GM23338 (cell line): Measurements from ENCODE around the gene DAB1. TPM values are rescaled to one million over a fixed set of nuclear protein-coding genes. Genes with fewer than 3 reads are reported as not detected.

Experiments used
- ATAC-seq: fragments of 200-7000 bp; cut with Tn5 transposase; 3 replicates; pipeline ENCODE4 v1.9.1; 2020
- DNase-seq: peaks from one replicate; pipeline ENCODE4 v3.0.0-alpha.2; 2015; ENCODE audit warnings: low spot score
- H2AFZ ChIP-seq: fragments of 200-600 bp; sonication (generic); 2 replicates; pipeline ENCODE4 v1.8.0; 2016; ENCODE audit warnings: antibody characterized with exemption, mild to moderate bottlenecking, moderate library complexity
- H3F3A ChIP-seq: fragments of 200-600 bp; sonication (generic); replicated peaks from 2 replicates; pipeline ENCODE4 v1.8.0; 2017; ENCODE audit warnings: antibody characterized with exemption, mixed run types, low read depth
- H3K27ac ChIP-seq: fragments of 200-600 bp; sonication (generic); 2 replicates; pipeline ENCODE4 v1.6.1; 2016; ENCODE audit warnings: low read depth
- H3K27me3 ChIP-seq: fragments of 200-600 bp; sonication (generic); 2 replicates; pipeline ENCODE4 v1.8.0; 2016; ENCODE audit warnings: mild to moderate bottlenecking, mixed run types, moderate library complexity; ENCODE audit not compliant: insufficient read depth
- H3K36me3 ChIP-seq: fragments of 200-600 bp; sonication (generic); 2 replicates; pipeline ENCODE4 v1.8.0; 2016; ENCODE audit warnings: mild to moderate bottlenecking; ENCODE audit not compliant: insufficient read depth
- H3K4me1 ChIP-seq: fragments of 200-600 bp; sonication (generic); 2 replicates; pipeline ENCODE4 v1.8.0; 2016; ENCODE audit warnings: mild to moderate bottlenecking, moderate library complexity; ENCODE audit not compliant: insufficient read depth
- H3K4me2 ChIP-seq: fragments of 200-600 bp; sonication (generic); 2 replicates; pipeline ENCODE4 v1.7.1; 2017; ENCODE audit warnings: mixed run types
- H3K4me3 ChIP-seq: fragments of 200-600 bp; sonication (generic); 2 replicates; pipeline ENCODE4 v1.6.1; 2016; ENCODE audit warnings: mixed run types
- H3K79me2 ChIP-seq: fragments of 200-600 bp; sonication (generic); replicated peaks from 2 replicates; pipeline ENCODE4 v1.8.0; 2017; ENCODE audit warnings: mild to moderate bottlenecking; ENCODE audit not compliant: insufficient read depth
- H3K9me2 ChIP-seq: fragments of 200-600 bp; sonication (generic); 2 replicates; pipeline ENCODE4 v1.8.0; 2017; ENCODE audit not compliant: insufficient read depth
- H4K20me1 ChIP-seq: fragments of 200-600 bp; sonication (generic); replicated peaks from 2 replicates; pipeline ENCODE4 v1.8.0; 2017; ENCODE audit warnings: mild to moderate bottlenecking; ENCODE audit not compliant: insufficient read depth
- H3K27ac Mint-ChIP-seq: 2 replicates; pipeline ENCODE4 v1.8.0; 2020; ENCODE audit warnings: inconsistent platforms, mild to moderate bottlenecking, moderate library complexity, mixed read lengths
- H3K27me3 Mint-ChIP-seq: 3 replicates; pipeline ENCODE4 v1.8.0; 2022; ENCODE audit warnings: low read depth, mild to moderate bottlenecking, moderate library complexity, mixed read lengths, inconsistent platforms; ENCODE audit not compliant: insufficient read depth, poor library complexity
- H3K36me3 Mint-ChIP-seq: 3 replicates; pipeline ENCODE4 v1.8.0; 2021; ENCODE audit warnings: low read depth, mild to moderate bottlenecking, inconsistent platforms, moderate library complexity, mixed read lengths
- H3K4me1 Mint-ChIP-seq: 3 replicates; pipeline ENCODE4 v1.8.0; 2020; ENCODE audit warnings: mild to moderate bottlenecking, inconsistent platforms, mixed read lengths
- H3K4me3 Mint-ChIP-seq: 3 replicates; pipeline ENCODE4 v1.8.0; 2021; ENCODE audit warnings: moderate library complexity, mild to moderate bottlenecking, inconsistent platforms, mixed read lengths
- H3K9me3 Mint-ChIP-seq: 3 replicates; pipeline ENCODE4 v1.8.0; 2020; ENCODE audit warnings: moderate library complexity, mild to moderate bottlenecking, inconsistent platforms, mixed read lengths
- CREB1 ChIP-seq: fragments of 250-450 bp; sonication (Bioruptor Pico); IDR thresholded peaks from 2 replicates; pipeline ENCODE4 v1.5.0; 2020; ENCODE audit warnings: low read depth, mild to moderate bottlenecking, moderate library complexity
- CTCF ChIP-seq, 2 experiments: fragments of 200-600 bp in 1 of 2; sonication (generic) in 1 of 2; conservative IDR thresholded peaks; 2 replicates each; pipeline versions ENCODE4 v1.5.1 to v1.6.1; 2016 to 2017; ENCODE audit warnings: antibody characterized with exemption in 2 of 2, low read depth in 2 of 2, mild to moderate bottlenecking in 2 of 2, moderate library complexity in 1 of 2
- ETS1 ChIP-seq: IDR thresholded peaks from 2 replicates; pipeline ENCODE4 v1.6.1; 2016; ENCODE audit warnings: antibody characterized with exemption
- JUNB ChIP-seq: IDR thresholded peaks from one replicate; pipeline ENCODE4 v1.6.1; 2016; ENCODE audit warnings: antibody characterized with exemption; ENCODE audit not compliant: unreplicated experiment
- NANOG ChIP-seq: IDR thresholded peaks from 2 replicates; pipeline ENCODE4 v1.6.1; 2016; ENCODE audit warnings: antibody characterized with exemption, borderline replicate concordance
- POLR2AphosphoS5 ChIP-seq: IDR thresholded peaks from 2 replicates; pipeline ENCODE4 v1.6.1; 2016; ENCODE audit warnings: antibody characterized with exemption, low read depth
- REST ChIP-seq: IDR thresholded peaks from one replicate; pipeline ENCODE4 v1.6.1; 2018; ENCODE audit warnings: antibody characterized with exemption; ENCODE audit not compliant: unreplicated experiment
- STAT1 ChIP-seq: IDR thresholded peaks from one replicate; pipeline ENCODE4 v1.6.1; 2016; ENCODE audit warnings: antibody characterized with exemption; ENCODE audit not compliant: unreplicated experiment
- ZNF114 ChIP-seq: fragments of 250-450 bp; sonication (Bioruptor Pico); IDR thresholded peaks from 2 replicates; pipeline ENCODE4 v1.5.0; 2020; ENCODE audit warnings: mild to moderate bottlenecking, moderate library complexity
- ZNF331 ChIP-seq: fragments of 250-450 bp; sonication (Bioruptor Pico); IDR thresholded peaks from 2 replicates; pipeline ENCODE4 v1.5.0; 2020; ENCODE audit warnings: low read depth, mild to moderate bottlenecking, moderate library complexity
- ZNF462 ChIP-seq: fragments of 250-450 bp; sonication (Bioruptor Pico); IDR thresholded peaks from 2 replicates; pipeline ENCODE4 v1.5.0; 2020; ENCODE audit warnings: mild to moderate bottlenecking, moderate library complexity
- polyA plus RNA-seq: library from polyadenylated mRNA; unstranded; fragments of >200 nt; fragmentation: Nextera tagmentation; extraction: Ambion mirVana; gene quantifications from 2 replicates; pipeline ENCODE4 v1.2.1, GENCODE V29; 2016
- total RNA-seq: library from RNA; depleted of rRNA; stranded (reverse); fragments of >200 nt; shearing (Covaris generic); gene quantifications from 2 replicates; pipeline ENCODE4 v1.2.3, GENCODE V29; 2014

DAB1 gene
- total and polyA plus RNA-seq, 2 experiments from 2014 or later, result 12.8 to 14.5 TPM

- no peaks in the 10 kb centered on the region for H3K27me3 ChIP-seq
- H4K20me1 ChIP-seq, result no peaks in the 10 kb centered on the region
- H3K4me1 ChIP-seq, result peaks cover 8% of the 10 kb centered on the region; the same call in 1 of the 2 replicates
- H3F3A ChIP-seq, result no peaks in the 10 kb centered on the region
- H2AFZ ChIP-seq, result no peak overlapping the region
- ATAC-seq (no peak), DNase-seq (no peak)
- no peaks in the 10 kb centered on the region for H3K9me2 ChIP-seq
- Mint-ChIP-seq H3K36me3 (no peaks in the 10 kb centered on the region), H3K27ac (no peak overlapping the region), H3K27me3 (peaks cover 6% of the 10 kb centered on the region), H3K4me3 (no peak overlapping the region), H3K4me1 (peaks cover 22% of the 10 kb centered on the region), H3K9me3 (no peaks in the 10 kb centered on the region; the same call in 2 of the 3 replicates)
- H3K4me2 ChIP-seq, result no peak overlapping the region
- no peak for TF ChIP-seq ZNF331 (CRISPR knock-in tag)
- TF ChIP-seq NANOG, result no peak
- TF ChIP-seq JUNB, result no peak
- no peak for TF ChIP-seq ZNF114
- TF ChIP-seq CTCF (conservative IDR thresholded peaks at IDR 0.05; ENCODE audit: low read depth in 2 of 2), result no peak
- no peak for TF ChIP-seq POLR2AphosphoS5
- no peak for TF ChIP-seq STAT1
- no peak for TF ChIP-seq ETS1
- TF ChIP-seq REST, result no peak
- no peak for TF ChIP-seq ZNF462 (CRISPR knock-in tag)
- no peak for TF ChIP-seq CREB1 (CRISPR knock-in tag)
- H3K4me3 ChIP-seq, result no peak overlapping the region
- H3K79me2 ChIP-seq, result peaks cover 22% of the 10 kb centered on the region
- no peak overlapping the region for H3K27ac ChIP-seq
- H3K36me3 ChIP-seq, result no peaks in the 10 kb centered on the region
Observed at GRCh38 chr1:57380923-57381322, 42.9 kb downstream of the DAB1 start.
